H9 (cell line): Measurements from ENCODE around the gene GGT5. TPM values are rescaled to one million over a fixed set of nuclear protein-coding genes. Genes with fewer than 3 reads are reported as not detected.
A peak's percentile ranks its signal among the peaks of the same experiment; 100 is the strongest.

Source experiments
- DNase-seq: peaks from one replicate; pipeline ENCODE4 v3.0.0-alpha.2; 2017
- H2AFZ ChIP-seq: one replicate; pipeline ENCODE4 v1.6.1; 2013; ENCODE audit warnings: mild to moderate bottlenecking, low read length, control low read depth, moderate library complexity
- H2AK5ac ChIP-seq: 2 replicates; pipeline ENCODE4 v1.6.1; 2013; ENCODE audit warnings: low read length, control low read depth, mixed read lengths; ENCODE audit not compliant: insufficient read length
- H2BK120ac ChIP-seq: one replicate; pipeline ENCODE4 v1.6.1; 2013; ENCODE audit warnings: low read depth, mild to moderate bottlenecking, low read length, control low read depth, inconsistent platforms; ENCODE audit not compliant: poor library complexity, severe bottlenecking
- H2BK12ac ChIP-seq: 2 replicates; pipeline ENCODE4 v1.6.1; 2013; ENCODE audit warnings: low read length, control low read depth, mixed read lengths, low read depth; ENCODE audit not compliant: insufficient read length
- H2BK15ac ChIP-seq: 2 replicates; pipeline ENCODE4 v1.6.1; 2013; ENCODE audit warnings: low read depth, low read length, control low read depth
- H2BK20ac ChIP-seq: one replicate; pipeline ENCODE4 v1.6.1; 2013; ENCODE audit warnings: low read depth, mild to moderate bottlenecking, low read length, control low read depth, inconsistent platforms; ENCODE audit not compliant: poor library complexity, severe bottlenecking
- H2BK5ac ChIP-seq: 2 replicates; pipeline ENCODE4 v1.6.1; 2013; ENCODE audit warnings: low read length, control low read depth, mixed read lengths; ENCODE audit not compliant: insufficient read length
- H3K14ac ChIP-seq: 2 replicates; pipeline ENCODE4 v1.6.1; 2013; ENCODE audit warnings: low read length, control low read depth; ENCODE audit not compliant: insufficient read depth
- H3K18ac ChIP-seq: 2 replicates; pipeline ENCODE4 v1.6.1; 2013; ENCODE audit warnings: low read depth, mild to moderate bottlenecking, mixed read lengths, low read length, control low read depth; ENCODE audit not compliant: insufficient read length
- H3K23ac ChIP-seq: 2 replicates; pipeline ENCODE4 v1.6.1; 2013; ENCODE audit warnings: low read length, control low read depth, mixed read lengths, low read depth; ENCODE audit not compliant: insufficient read length
- H3K23me2 ChIP-seq: 2 replicates; pipeline ENCODE4 v1.6.1; 2013; ENCODE audit warnings: low read depth, mild to moderate bottlenecking, mixed read lengths, low read length, control low read depth; ENCODE audit not compliant: insufficient read length, poor library complexity, severe bottlenecking
- H3K27ac ChIP-seq: 2 replicates; pipeline ENCODE4 v1.5.1; 2013; ENCODE audit warnings: low read length, control low read depth, mixed read lengths, low read depth; ENCODE audit not compliant: insufficient read length
- H3K27me3 ChIP-seq: 2 replicates; pipeline ENCODE4 v1.6.1; 2013; ENCODE audit warnings: low read length, control low read depth, inconsistent platforms; ENCODE audit not compliant: insufficient read depth
- H3K4ac ChIP-seq: 2 replicates; pipeline ENCODE4 v1.6.1; 2013; ENCODE audit warnings: low read depth, mild to moderate bottlenecking, control low read depth, inconsistent platforms, low read length, moderate library complexity
- H3K4me1 ChIP-seq: 2 replicates; pipeline ENCODE4 v1.6.1; 2013; ENCODE audit warnings: low read length, control low read depth, inconsistent platforms; ENCODE audit not compliant: insufficient read depth
- H3K4me2 ChIP-seq: 2 replicates; pipeline ENCODE4 v1.6.1; 2013; ENCODE audit warnings: low read length, control low read depth, mixed read lengths; ENCODE audit not compliant: insufficient read length, insufficient read depth
- H3K56ac ChIP-seq: 2 replicates; pipeline ENCODE4 v1.6.1; 2013; ENCODE audit warnings: low read depth, mild to moderate bottlenecking, mixed read lengths, low read length, control low read depth; ENCODE audit not compliant: insufficient read length
- H3K79me1 ChIP-seq: 2 replicates; pipeline ENCODE4 v1.6.1; 2013; ENCODE audit warnings: low read depth, mild to moderate bottlenecking, moderate library complexity, low read length, control low read depth, inconsistent platforms; ENCODE audit not compliant: insufficient read depth, poor library complexity, severe bottlenecking
- H3K79me2 ChIP-seq: 2 replicates; pipeline ENCODE4 v1.6.1; 2013; ENCODE audit warnings: low read length, control low read depth, inconsistent platforms; ENCODE audit not compliant: insufficient read depth
- H3K9ac ChIP-seq: 2 replicates; pipeline ENCODE4 v1.6.1; 2013; ENCODE audit warnings: low read length, control low read depth, mixed read lengths; ENCODE audit not compliant: insufficient read length; ENCODE audit errors: extremely low read depth
- H3K9me3 ChIP-seq: one replicate; pipeline ENCODE4 v1.6.1; 2013; ENCODE audit warnings: low read depth, low read length, inconsistent platforms; ENCODE audit not compliant: control insufficient read depth
- H3T11ph ChIP-seq: one replicate; pipeline ENCODE4 v1.6.1; 2013; ENCODE audit warnings: mild to moderate bottlenecking, low read length, control low read depth, inconsistent platforms
- H4K20me1 ChIP-seq: one replicate; pipeline ENCODE4 v1.6.1; 2013; ENCODE audit not compliant: control insufficient read depth, insufficient read length, insufficient read depth
- H4K5ac ChIP-seq: 2 replicates; pipeline ENCODE4 v1.6.1; 2013; ENCODE audit warnings: low read depth, mild to moderate bottlenecking, mixed read lengths, low read length, control low read depth; ENCODE audit not compliant: insufficient read length
- H4K8ac ChIP-seq: replicated peaks from 2 replicates; pipeline ENCODE4 v1.6.1; 2013; ENCODE audit warnings: low read length, control low read depth, mixed read lengths, low read depth; ENCODE audit not compliant: insufficient read length
- H4K91ac ChIP-seq: 2 replicates; pipeline ENCODE4 v1.6.1; 2013; ENCODE audit warnings: low read depth, mild to moderate bottlenecking, moderate library complexity, mixed read lengths, low read length, control low read depth; ENCODE audit not compliant: insufficient read length
- H3K27ac Mint-ChIP-seq, 3 experiments: 2 replicates in 2 of 3; 3 replicates in 1 of 3; pipeline ENCODE4 v1.8.0; 2020 to 2021; ENCODE audit warnings: mixed read lengths in 3 of 3, mild to moderate bottlenecking in 1 of 3, moderate library complexity in 1 of 3
- H3K27me3 Mint-ChIP-seq: 2 replicates; pipeline ENCODE4 v1.8.0; 2021; ENCODE audit warnings: low read depth, mild to moderate bottlenecking, moderate library complexity, mixed read lengths
- H3K36me3 Mint-ChIP-seq, 3 experiments: 2 replicates in 2 of 3; 3 replicates in 1 of 3; pipeline ENCODE4 v1.8.0; 2020 to 2021; ENCODE audit warnings: low read depth in 3 of 3, mixed read lengths in 3 of 3; ENCODE audit not compliant: insufficient read depth in 1 of 3
- H3K4me1 Mint-ChIP-seq, 2 experiments: 2 replicates each; pipeline ENCODE4 v1.8.0; 2020; ENCODE audit warnings: mixed read lengths in 2 of 2
- H3K4me3 Mint-ChIP-seq, 2 experiments: 2 replicates in 1 of 2; 3 replicates in 1 of 2; pipeline ENCODE4 v1.8.0; 2020 to 2021; ENCODE audit warnings: mild to moderate bottlenecking in 2 of 2, mixed read lengths in 2 of 2, moderate library complexity in 1 of 2
- H3K9me3 Mint-ChIP-seq, 2 experiments: 2 replicates in 1 of 2; 3 replicates in 1 of 2; pipeline ENCODE4 v1.8.0; 2020; ENCODE audit warnings: mild to moderate bottlenecking in 2 of 2, mixed read lengths in 2 of 2, moderate library complexity in 1 of 2
- CTCF ChIP-seq: fragments of 200-600 bp; sonication (generic); conservative IDR thresholded peaks from 3 replicates; pipeline ENCODE4 v1.8.0; 2021; ENCODE audit warnings: antibody characterized with exemption, mild to moderate bottlenecking
- WGBS: extraction: QIAGEN DNeasy Blood & Tissue Kit; methylation state at CpG from one replicate; pipeline ENCODE4 v1.1.7; 2013; ENCODE audit warnings: missing lambda C conversion rate, low lambda C conversion rate, mixed read lengths; ENCODE audit not compliant: insufficient read length; ENCODE audit errors: extremely low coverage; 5-methylcytosine and 5-hydroxymethylcytosine counted together
- total RNA-seq: library from RNA; stranded (reverse); gene quantifications from 2 replicates; pipeline ENCODE4 v1.2.1, GENCODE V29; 2021

GGT5 gene
- total RNA-seq, 1 experiment from 2014 or later = 0.20 TPM

DNA sequence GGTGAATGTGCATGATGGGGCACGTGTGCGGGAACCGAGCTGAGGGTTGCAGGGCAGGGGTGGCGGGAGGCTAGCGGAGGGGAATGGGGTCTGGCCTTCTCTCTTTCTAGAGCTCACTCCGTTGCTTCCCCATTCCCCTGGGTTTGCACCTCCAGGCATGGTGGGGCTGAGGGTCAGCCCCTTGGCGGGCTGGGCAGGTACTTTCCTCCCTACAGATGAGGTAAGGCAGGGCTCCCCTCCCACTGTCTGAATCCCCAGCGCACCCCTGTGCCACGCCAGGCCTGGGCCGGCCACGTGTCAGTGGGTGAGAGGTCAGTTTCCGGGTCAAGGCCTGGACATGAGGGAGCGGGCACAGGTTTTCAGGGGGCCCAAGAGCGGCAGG lies 54.7 kb downstream of the GGT5 start:
- no peak overlapping the region for H4K8ac ChIP-seq
- H3K4ac ChIP-seq = no peak overlapping the region
- H3K4me1 Mint-ChIP-seq = peaks cover 4 to 13% of the 10 kb centered on the region in 2 experiments; a peak in 3 of 4 replicates
- no peak overlapping the region for H3K14ac ChIP-seq
- H3T11ph ChIP-seq = no peak overlapping the region
- no peaks in the 10 kb centered on the region for H3K4me1 ChIP-seq
- H2AK5ac ChIP-seq = no peak overlapping the region
- H3K4me3 Mint-ChIP-seq = no peak overlapping the region; a peak in 1 of 5 replicates
- TF ChIP-seq CTCF = no peak
- H3K18ac ChIP-seq = no peak overlapping the region
- no peaks in the 10 kb centered on the region for H3K9me3 ChIP-seq
- H3K79me2 ChIP-seq = no peaks in the 10 kb centered on the region
- H3K23ac ChIP-seq = no peak overlapping the region
- H2BK20ac ChIP-seq = no peak overlapping the region
- no peak overlapping the region for H2AFZ ChIP-seq
- no peaks in the 10 kb centered on the region for H3K27me3 Mint-ChIP-seq
- no peak overlapping the region for H2BK15ac ChIP-seq
- no CpG with 5 or more reads among the region's 14 CpGs for WGBS
- no peaks in the 10 kb centered on the region for H4K20me1 ChIP-seq
- H3K36me3 Mint-ChIP-seq = no peaks in the 10 kb centered on the region
- no peak overlapping the region for H2BK5ac ChIP-seq
- H3K27ac Mint-ChIP-seq = peak overlapping the region in 2 of 3 experiments; percentile 49 to 82; a peak in 2 of 7 replicates
- no peak overlapping the region for H3K9ac ChIP-seq
- no peak overlapping the region for H2BK120ac ChIP-seq
- no peak overlapping the region for H3K27ac ChIP-seq
- peaks cover 0 to 3% of the 10 kb centered on the region in 2 experiments; a peak in 1 of 5 replicates for H3K9me3 Mint-ChIP-seq
- H3K27me3 ChIP-seq = no peaks in the 10 kb centered on the region
- no peak overlapping the region for H4K91ac ChIP-seq
- no peaks in the 10 kb centered on the region for H3K79me1 ChIP-seq
- no peaks in the 10 kb centered on the region for H3K23me2 ChIP-seq
- H3K4me2 ChIP-seq = no peak overlapping the region
- DNase-seq = peak; percentile 24
- H2BK12ac ChIP-seq = no peak overlapping the region
- no peak overlapping the region for H3K56ac ChIP-seq
- no peak overlapping the region for H4K5ac ChIP-seq
